Forelimb muscle (tissue), 1 donor: Measurements from ENCODE around the gene NKX6-1. TPM values are rescaled to one million over a fixed set of nuclear protein-coding genes. Genes with fewer than 3 reads are reported as not detected.

Experiments used
- DNase-seq: peaks from one replicate; pipeline ENCODE4 v3.0.0-alpha.2; 2013; ENCODE audit warnings: low read depth
- polyA plus RNA-seq: library from polyadenylated mRNA; unstranded; fragments of 120-200 nt; gene quantifications from one replicate; pipeline ENCODE4 v1.2.1, GENCODE V29; 2013; ENCODE audit not compliant: insufficient read length

Gene NKX6-1
- polyA plus RNA-seq, 1 donor, result not detected

GRCh38 chr4:84498203-84498934 lies 723 bp downstream of the NKX6-1 start:
- no peak for DNase-seq

GRCh38 chr4:84497504-84498202 lies 1.4 kb downstream of the NKX6-1 start:
- DNase-seq, result no peak

- DNase-seq, result no peak
These were observed 2.2 kb downstream of the NKX6-1 start for GRCh38 chr4:84496706-84497503.

DNA sequence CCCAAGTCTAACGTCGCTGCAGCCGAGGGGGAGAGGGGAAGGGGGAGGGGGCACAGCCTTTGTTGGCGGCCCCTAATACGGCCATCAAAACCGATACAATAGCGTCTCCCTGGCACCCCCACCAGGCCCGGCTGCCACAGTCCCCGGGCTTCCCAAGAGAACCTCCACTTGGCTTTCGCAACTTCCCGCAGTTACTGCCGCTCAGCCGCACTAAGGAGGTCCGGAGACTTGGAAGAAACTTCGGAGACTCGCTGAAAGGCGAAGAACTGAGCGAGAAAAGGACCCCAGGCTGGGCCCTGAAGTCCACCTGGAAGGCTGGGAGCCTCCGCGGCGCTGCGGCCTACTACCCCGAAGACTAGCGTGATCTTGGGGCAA lies 2.8 kb downstream of the NKX6-1 start:
- no peak for DNase-seq

GRCh38 chr4:84495794-84496261 lies 3.3 kb downstream of the NKX6-1 start:
- DNase-seq, result no peak

GRCh38 chr4:84495118-84495793 lies 3.8 kb downstream of the NKX6-1 start:
- no peak for DNase-seq

DNA sequence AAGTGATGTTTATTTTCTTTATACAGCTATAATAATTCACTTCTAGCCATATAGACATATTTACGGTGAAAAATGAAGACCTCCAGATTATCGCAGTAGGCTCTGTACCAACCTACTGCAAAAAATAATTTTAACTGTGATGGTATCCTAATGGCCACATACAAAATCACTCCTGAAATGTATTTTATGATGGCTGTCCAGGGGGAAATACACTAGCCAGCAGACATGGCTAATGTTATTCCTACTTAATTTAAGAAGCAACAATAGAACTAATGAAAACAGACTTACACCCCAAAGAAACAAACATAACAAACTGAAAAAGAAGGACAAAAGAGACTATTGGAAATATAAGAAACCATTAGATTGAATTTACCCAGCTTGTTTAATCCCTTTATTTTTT lies 4.6 kb downstream of the NKX6-1 start:
- DNase-seq, result no peak

DNA sequence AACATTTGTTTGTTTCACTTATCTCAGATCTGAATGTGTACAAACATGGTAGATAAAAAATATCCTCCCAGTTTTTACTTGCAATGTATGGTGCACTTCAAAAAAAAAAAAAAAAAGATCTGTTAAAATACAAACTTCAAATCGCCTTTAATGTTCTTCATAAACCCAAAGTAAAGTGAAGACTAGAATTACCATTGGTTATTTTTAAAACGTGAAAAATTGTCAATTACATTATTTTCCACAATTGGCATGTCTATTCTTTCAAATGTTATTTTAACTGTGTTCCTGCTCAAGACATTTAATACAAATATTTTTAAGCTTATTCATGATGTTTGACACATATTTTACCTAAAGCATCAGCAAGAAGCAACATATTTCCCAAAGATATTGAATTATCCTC lies 5.0 kb downstream of the NKX6-1 start:
- DNase-seq, result no peak

- DNase-seq, result no peak
These were observed 5.8 kb downstream of the NKX6-1 start for GRCh38 chr4:84493092-84493850.

DNA sequence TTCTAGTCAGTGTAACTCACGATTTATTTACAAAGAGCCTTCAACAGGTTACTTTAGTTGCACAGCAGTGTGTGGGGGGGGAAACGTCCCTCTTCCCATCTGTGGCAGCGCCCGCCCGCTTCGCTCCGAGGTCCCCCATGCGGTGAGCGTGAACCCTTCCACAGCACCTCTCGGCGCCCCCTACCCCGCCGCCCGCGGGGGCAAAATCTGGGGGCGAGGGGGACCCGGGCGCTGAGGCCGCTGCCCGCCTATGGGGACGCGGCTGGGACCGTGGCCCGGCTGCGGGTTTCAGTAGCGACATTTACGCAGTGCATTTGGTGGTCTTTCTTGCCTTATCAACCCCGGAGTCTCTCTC lies 6.4 kb downstream of the NKX6-1 start:
- no peak for DNase-seq

- DNase-seq, result no peak
These were observed 6.8 kb downstream of the NKX6-1 start for GRCh38 chr4:84492290-84492689.

DNA sequence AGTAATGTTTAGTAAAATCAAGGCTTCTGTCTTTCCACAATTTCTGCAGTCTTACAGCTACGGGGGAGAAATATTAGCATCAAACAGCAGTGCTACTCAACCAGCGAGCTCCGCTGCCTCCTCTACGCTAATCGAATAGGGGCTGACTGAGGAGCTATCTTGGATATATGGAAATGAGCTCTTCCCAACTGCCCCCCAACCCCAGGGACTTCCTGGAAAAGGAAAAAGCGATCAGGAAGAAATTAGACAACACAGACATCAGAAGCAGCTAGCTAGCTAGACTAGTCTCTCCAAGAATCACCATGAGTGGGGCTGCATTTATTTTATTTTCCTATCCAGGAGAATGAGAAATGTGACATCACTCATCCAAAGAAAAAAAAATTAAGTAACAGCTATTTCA lies 7.6 kb downstream of the NKX6-1 start:
- DNase-seq, result no peak

GRCh38 chr4:84490663-84491062 lies 8.4 kb downstream of the NKX6-1 start:
- no peak for DNase-seq

- no peak for DNase-seq
These were observed 14.9 kb downstream of the NKX6-1 start for GRCh38 chr4:84484236-84484635.

DNA sequence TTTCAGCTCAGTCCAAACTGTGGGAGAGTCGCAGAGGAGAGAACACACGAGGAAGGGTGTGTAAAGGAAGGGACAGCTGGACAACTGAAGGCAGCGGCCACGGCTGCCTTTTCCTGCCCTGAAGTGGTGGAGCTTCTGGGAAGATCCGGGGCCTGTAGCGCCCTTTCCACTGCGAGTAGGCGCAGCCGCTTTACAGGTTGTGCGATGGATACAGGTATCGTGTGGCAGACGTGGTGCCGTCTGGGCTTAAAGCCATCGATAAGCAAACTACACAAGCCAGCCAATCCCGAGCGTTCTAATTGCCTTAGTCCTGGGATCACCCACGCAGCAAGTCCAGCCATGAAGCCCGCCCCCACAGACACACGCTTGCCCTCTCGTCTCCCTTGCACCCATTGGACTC lies 15.4 kb downstream of the NKX6-1 start:
- no peak for DNase-seq

GRCh38 chr4:84482564-84483563 lies 16.2 kb downstream of the NKX6-1 start:
- DNase-seq, result no peak

- DNase-seq, result no peak
These were observed 17.2 kb downstream of the NKX6-1 start for GRCh38 chr4:84481860-84482245.

DNA sequence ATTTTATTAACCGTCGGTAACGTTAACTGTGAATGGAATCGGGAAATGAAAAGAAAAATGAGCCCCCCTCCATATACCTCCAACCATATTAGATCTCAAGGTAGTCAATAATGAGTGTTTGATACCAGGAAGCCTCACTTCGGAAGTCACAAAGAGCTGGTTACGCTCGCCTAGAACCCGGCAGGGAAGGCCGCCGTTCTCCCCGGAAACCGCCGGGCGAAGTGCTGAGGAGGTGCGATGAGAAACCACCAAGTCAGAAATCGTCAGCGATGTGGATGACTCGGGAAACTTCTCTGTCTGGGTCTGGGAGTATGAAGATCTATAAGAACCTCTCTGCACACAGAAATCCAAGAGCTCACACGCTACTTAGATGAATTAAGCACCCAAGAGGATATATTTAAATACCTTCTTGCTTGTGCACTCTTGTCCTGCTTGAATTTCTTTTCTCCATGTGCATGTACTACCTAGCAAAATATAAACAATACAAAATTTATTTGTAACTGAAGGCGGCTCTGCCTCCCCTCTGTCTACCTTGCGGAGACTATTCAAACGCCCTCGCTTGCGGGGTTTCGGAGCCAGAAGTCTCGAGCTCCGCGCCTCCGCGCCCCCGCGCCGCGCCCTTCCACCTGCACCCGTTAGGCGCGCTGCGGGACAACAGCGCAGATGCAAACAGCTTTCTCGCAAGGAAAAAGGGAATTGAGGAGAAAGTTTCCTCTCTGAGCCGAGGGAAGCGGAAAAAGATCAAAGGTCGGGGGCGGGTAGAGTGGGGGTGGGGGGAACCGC lies 17.8 kb downstream of the NKX6-1 start:
- DNase-seq, result no peak

- no peak for DNase-seq
These were observed 19.0 kb downstream of the NKX6-1 start for GRCh38 chr4:84480082-84480481.
